ENCODE data around the gene GIGYF1.

Gene GIGYF1

DNA sequence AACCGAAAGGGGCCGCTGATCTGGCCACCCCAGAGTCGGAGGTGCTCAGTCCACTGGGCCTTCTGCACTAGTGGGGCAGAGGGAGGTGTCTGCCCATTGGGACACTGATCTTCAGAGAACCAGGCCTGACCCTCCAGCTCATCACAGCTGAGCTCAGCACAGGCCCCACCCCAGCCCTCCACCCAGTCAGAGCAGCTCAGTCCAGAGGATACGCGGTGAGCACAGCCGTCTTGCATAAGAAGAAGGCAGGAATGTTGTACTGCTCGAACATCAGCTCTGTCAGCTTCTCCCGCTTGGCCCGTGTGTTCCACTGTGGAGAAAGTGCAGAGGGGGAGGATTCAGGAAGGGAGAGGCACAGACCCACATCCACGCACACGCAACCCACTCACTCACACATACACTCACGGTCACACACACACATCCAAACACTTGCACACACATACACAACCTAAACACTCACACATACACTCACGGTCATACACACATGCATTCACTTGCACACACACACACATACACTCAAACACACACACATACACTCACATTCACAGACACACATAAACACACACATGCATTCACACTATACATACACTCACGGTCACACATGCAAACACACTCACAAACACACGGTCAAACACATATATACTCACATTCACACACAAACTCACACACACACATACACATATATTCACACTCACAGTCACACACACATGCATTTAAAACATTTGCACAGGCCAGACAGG, 44.1 kb downstream of the GIGYF1 start:
- TF ChIP-seq, protein P1, sequence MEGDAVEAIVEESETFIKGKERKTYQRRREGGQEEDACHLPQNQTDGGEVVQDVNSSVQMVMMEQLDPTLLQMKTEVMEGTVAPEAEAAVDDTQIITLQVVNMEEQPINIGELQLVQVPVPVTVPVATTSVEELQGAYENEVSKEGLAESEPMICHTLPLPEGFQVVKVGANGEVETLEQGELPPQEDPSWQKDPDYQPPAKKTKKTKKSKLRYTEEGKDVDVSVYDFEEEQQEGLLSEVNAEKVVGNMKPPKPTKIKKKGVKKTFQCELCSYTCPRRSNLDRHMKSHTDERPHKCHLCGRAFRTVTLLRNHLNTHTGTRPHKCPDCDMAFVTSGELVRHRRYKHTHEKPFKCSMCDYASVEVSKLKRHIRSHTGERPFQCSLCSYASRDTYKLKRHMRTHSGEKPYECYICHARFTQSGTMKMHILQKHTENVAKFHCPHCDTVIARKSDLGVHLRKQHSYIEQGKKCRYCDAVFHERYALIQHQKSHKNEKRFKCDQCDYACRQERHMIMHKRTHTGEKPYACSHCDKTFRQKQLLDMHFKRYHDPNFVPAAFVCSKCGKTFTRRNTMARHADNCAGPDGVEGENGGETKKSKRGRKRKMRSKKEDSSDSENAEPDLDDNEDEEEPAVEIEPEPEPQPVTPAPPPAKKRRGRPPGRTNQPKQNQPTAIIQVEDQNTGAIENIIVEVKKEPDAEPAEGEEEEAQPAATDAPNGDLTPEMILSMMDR (IDR thresholded peaks at IDR 0.05; ENCODE audit: insufficient read depth, low read depth, low read length, missing control alignments), result no peak
- no peak for DNase-seq (ENCODE audit: low read depth)
- no peak overlapping the region for H3K4me3 ChIP-seq (ENCODE audit: low read depth, low read length)

DNA sequence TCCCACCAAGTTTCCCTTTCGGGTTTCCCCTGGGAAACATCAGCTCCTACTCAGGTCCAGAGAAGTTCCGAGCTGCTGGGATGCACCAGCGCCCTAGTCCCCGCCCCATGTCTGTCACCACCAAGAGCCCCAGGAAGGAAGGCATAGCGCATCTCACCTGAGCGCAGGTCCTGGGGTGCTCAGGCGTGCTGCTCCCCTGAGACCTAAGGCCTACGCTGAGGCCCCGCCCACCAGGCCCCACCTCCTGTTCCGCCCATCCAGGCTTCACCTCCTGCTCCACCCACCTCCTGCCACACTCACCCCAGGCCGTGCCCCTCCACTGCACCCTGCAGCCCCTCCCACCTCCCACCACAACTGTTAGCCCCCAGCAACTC, 51.5 kb downstream of the GIGYF1 start:
- peak; percentile 73 for DNase-seq (ENCODE audit: low read depth)
- no peak overlapping the region for H3K4me3 ChIP-seq (ENCODE audit: low read depth, low read length)
- TF ChIP-seq, protein P1 (IDR thresholded peaks at IDR 0.05; ENCODE audit: insufficient read depth, low read depth, low read length, missing control alignments), result no peak

DNA sequence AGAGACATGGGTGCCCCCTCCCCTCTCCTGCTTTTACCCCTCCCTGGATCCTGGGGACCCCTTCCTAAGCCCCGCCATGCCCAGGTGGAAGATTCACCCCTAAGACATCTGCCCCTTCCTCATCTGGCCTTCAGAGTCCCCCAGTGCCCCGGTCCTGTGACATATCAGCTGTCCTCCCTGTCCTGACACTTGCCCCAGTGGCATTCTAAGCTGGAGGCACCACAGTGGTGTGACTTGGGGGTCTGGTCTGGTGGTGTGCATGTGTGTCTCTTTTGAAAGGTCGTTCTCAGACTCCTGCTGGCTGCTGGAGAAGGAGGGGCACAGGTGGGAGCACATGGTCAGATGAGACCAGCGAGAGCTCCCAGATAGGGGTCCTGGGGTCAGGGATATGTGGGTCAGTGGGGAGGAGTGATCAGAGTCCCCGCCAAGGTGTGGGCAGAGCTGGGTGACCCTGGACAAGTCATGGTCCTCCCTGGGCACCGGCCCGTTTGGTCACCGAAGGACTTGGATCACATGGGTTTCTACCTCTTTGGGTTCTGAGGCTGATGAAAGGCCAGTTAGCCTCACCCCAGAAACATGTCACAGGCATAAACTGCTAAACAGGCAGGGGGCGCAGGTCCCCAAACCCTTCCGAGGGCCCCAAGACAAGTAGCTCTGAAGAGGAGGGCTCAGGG, 52.1 kb downstream of the GIGYF1 start:
- TF ChIP-seq, protein P1 (IDR thresholded peaks at IDR 0.05; ENCODE audit: insufficient read depth, low read depth, low read length, missing control alignments), result no peak
- H3K4me3 ChIP-seq (ENCODE audit: low read depth, low read length), result no peak overlapping the region
- DNase-seq (ENCODE audit: low read depth), result peak; percentile 23

DNA sequence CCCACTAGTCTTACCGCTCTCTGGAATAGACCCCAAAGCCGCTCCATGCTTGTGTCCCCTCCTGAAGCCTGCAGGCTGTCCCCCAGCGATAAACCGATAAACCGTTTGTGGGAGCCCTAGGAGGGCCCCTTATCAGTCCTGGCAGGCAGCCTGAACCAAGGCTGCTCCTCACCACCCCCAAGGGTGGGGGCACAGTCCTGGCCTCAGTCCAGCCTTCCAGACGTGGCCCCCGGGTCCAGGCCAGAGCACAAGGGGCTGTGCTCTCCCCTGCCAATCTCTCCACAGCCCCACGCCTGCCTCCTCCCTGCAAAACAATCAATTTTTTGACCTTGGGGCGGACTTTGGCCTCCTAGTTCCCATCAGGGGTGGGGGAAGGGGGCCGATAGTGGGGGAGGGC, 52.6 kb downstream of the GIGYF1 start, which contains the start of gene TFR2:
TFR2 (minus strand) TSS at position 90 of the 397 bp plus-strand sequence; CDS start at position 47, 43 bp downstream.
- H3K4me3 ChIP-seq (ENCODE audit: low read depth, low read length), result no peak within 1 kb of the TSS
- TF ChIP-seq, protein P1 (IDR thresholded peaks at IDR 0.05; ENCODE audit: insufficient read depth, low read depth, low read length, missing control alignments), result no peak
- no peak for DNase-seq (ENCODE audit: low read depth)

DNA sequence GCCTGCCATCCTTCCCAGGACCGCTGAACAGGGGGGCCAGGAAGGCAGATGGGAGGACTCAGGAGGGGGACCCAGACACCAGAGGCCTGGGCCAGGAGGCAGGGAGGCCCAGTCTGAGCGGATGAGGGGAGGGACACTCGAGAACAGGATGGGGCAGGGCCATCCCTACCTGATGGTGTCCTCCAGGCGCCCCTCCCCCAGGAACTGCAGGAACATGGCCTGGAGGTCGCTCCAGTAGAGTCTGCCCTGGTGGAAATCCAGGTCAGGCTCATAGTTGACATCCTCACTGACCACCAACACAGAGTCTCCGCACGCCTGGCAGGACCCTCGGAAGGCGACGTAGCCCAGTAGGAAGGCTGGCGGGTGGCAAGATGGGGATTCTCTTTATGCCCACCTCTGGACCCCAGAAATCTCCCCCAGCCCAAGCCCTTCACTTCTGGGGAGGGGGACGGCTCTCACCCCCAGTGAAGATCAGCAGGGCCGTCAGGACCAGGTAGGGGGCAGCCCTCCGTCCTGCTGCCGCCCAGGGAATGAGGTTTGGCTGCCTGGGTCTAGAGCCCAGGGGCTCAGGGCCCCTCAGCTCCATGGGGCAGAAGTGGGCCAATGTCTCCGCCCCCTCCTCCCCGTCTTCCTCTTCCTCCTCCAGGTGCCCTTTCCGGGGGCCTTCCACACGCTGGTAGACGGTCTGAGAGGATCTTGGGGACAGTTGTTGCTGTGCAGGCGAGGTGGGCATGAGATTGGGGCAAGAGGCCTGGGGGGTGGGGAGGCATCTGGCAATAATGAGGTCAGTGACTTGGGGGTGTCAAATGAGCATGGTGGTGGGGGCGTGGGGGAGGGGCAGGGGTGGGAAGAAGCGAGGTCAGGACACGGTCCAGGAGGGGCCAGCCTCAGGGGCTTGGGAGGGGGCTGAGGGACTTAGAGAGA, 53.3 kb downstream of the GIGYF1 start:
- no peak overlapping the region for H3K4me3 ChIP-seq (ENCODE audit: low read depth, low read length)
- TF ChIP-seq, protein P1 (IDR thresholded peaks at IDR 0.05; ENCODE audit: insufficient read depth, low read depth, low read length, missing control alignments), result no peak
- no peak for DNase-seq (ENCODE audit: low read depth)

DNA sequence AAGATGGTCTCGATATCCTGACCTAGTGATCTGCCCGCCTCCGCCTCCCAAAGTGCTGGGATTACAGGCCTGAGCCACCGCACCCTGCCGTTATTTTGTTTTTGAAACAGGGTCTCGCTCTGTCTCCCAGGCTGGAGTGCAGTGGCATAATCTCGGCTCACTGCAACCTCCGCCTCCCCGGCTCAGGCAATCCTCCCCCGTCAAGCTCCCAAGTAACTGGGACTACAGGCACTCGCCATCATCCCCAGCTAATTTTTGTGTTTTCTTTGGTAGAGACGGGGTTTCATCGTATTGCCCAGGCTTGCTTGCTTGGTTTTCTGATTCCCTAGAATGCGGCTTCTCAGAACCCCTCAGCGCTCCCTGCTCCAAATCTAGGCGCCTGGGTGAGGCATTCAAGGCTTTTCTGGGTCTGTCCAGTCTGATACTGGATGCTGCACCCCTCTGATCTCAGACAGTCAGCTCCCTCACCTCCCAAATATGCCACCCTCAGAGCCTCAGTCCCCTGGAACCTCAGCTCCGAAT, 54.0 kb downstream of the GIGYF1 start:
- H3K4me3 ChIP-seq (ENCODE audit: low read depth, low read length), result no peak overlapping the region
- TF ChIP-seq, protein P1 (IDR thresholded peaks at IDR 0.05; ENCODE audit: insufficient read depth, low read depth, low read length, missing control alignments), result no peak
- DNase-seq (ENCODE audit: low read depth), result no peak

Measured in GM12865 (cell line).